ENCODE data around the gene WNT4.

WNT4 gene

DNA sequence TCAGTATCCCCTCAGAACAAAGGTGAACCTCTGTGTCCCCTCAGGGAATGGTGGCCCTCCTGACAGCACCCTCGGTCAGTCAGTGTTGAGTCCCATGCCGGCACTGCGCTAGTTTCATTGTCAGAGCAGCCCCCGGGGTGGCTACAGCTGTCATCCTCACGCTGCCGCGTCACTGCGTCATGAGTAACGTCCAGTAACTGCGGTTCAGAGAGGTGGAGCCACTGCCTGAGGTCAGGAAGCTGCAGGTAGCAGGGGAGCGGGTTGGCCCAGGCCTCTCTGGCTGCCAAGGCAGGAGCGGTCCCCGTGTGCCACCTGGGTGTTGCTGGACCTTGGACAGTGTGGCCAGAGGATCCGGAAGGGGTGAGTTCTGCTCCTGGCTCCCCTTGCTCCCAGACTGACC lies 20.2 kb upstream of the WNT4 start:
- no peak for DNase-seq

- no peak for DNase-seq
These were observed 17.0 kb upstream of the WNT4 start for GRCh38 chr1:22159891-22160290.

- DNase-seq: no peak
These were observed 15.8 kb upstream of the WNT4 start for GRCh38 chr1:22158654-22159053.

DNA sequence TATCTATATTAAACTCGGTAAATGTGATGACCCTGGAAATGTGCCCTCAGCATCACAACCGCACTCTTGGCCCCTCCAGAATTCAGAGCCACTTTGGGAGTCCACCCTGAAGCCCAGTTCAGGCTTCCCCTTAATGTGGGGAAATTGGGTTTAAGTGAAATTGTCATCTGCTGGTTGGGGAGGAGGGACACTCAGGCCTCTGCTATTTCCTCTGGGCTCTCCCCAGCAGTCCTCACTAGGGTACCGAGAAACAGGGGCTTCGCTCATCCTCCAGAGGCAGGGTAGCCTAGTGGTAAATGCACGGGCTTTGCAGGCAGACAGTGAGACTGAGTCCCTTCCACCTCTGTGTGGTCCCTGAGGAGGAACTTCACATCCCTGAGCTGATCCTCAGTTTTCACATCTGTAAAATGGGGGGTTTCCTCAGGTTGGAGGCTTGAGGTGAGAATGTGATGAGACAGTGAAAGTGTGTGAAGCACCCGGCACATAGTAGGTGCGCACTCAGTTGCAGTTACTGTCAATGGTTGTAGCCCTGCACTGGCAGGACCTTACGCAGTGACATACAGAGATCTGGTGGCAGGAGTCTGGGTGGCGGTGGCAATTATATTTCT lies 14.6 kb upstream of the WNT4 start:
- no peak for DNase-seq

- no peak for DNase-seq
These were observed 12.6 kb upstream of the WNT4 start for GRCh38 chr1:22155517-22155916.

GRCh38 chr1:22154626-22155025 lies 11.7 kb upstream of the WNT4 start:
- DNase-seq: no peak

DNA sequence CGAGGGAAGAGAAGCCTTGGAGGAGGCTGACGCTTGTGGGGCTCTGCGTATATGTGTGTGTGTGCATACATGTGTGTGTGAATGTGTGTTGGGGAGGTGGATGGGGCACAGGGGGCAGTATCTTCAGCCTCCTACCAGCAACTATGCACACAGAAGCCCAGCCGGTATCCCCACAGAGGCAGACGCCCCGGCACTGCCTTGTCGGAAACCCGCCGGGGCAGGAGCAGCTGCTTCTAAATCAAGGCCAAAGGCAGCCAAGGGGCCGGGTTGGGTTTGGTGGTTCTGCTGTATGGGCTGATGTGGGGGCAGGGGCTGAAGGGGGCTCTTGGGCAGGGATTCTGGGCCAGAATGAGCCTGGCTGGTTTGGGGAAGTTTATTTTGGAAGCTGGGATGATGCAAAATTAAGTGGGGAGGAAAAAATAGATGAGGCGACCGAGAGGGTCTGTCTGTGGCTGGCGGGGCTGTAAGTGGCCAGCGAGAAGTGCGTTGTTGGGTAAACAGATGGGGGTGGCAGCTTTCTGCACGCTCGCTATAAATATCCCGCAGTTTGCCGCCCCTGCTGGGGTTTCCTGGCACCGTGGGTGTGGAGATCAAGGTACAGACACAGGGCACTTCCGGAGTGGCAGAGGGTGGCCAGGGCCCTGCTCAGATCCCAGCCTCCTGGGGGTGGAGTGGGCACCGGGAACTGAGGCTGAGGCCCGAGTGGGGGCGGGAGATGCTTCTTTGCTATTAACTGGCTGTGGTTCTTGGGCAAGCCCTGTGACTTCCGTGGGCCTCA lies 11.0 kb upstream of the WNT4 start:
- DNase-seq: no peak

DNA sequence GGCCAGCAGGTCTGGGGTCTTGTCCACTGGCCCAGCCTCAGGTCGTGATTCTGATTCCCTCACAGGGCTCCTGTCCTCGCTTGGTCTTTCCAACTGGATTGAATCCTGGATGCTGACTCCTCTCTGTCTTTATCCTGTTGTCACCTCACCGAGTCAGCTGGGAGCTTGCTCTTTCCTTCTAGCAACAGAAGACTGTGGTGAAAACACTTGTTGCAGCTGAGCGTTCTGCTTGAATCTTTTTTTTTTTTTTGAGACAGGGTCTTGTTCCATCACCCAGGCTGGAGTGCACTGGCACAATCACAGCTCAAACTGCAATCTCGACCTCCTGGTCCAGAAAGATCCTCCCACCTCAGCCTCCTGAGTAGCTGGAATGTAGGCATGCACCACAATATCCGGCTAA lies 8.0 kb upstream of the WNT4 start:
- DNase-seq: no peak

GRCh38 chr1:22142315-22143064 lies 407 bp downstream of the WNT4 start:
- no peak for DNase-seq

- no peak for DNase-seq
These were observed 1.2 kb downstream of the WNT4 start for GRCh38 chr1:22141554-22142314.

GRCh38 chr1:22140694-22141093 lies 2.2 kb downstream of the WNT4 start:
- peak; percentile 61 for DNase-seq

DNA sequence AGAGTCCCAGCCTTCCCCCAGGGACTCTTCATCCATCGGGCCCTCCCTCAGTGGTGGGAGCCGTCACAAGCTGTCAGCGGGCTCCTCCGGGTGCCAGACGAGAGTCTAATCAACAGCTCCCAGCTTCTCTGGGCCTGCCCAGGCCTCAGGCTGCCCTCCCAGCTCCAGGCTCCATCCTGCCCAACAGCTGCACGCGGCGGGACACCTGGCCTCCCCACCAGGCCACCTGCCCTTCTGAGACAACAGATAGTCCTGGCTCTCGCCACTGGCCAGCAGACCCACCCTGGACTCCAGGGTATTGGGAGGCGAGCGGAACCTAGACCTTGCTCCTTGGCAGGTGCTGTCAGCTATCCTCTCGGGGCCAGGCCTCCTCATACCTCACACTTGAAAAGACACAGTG lies 3.1 kb downstream of the WNT4 start:
- DNase-seq: peak; percentile 50

- peak; percentile 74 for DNase-seq
These were observed 3.8 kb downstream of the WNT4 start for GRCh38 chr1:22139066-22139594.

DNA sequence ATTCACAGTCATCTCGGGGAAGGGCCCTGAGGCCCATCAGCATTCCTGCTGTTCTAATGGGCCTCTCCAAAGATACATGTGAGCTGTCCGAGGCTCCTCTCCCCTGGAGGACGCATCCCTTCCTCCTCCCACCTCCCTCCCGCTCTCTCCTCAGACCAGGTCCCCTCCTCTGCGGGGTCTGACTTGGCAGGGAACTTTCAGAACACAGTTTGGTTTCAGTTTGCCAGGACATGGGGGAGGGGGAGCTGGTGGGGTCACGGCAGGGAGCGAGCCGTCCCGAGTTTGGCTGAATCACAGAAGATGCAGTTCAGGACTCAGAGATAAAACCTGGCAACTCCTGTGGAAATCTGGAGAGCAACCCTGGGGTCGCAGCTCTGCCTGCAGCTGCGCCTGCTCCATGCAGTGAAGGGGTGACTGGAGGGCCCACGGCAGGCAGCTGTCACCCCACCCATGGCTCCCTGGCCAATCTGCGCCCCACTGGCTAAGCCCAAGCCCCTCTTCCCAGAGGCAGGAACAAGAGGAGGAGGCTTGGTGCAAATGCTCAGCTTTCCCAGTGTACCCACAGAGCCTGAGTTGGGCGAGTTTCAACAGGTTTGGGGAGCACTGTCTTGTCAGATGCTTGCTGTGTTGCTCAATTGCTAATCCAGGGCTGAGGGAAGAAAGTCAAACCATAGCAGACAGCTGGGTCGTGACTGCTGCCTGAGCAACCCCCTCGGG lies 5.7 kb downstream of the WNT4 start:
- DNase-seq: no peak

- no peak for DNase-seq
These were observed 9.0 kb downstream of the WNT4 start for GRCh38 chr1:22133931-22134324.

DNA sequence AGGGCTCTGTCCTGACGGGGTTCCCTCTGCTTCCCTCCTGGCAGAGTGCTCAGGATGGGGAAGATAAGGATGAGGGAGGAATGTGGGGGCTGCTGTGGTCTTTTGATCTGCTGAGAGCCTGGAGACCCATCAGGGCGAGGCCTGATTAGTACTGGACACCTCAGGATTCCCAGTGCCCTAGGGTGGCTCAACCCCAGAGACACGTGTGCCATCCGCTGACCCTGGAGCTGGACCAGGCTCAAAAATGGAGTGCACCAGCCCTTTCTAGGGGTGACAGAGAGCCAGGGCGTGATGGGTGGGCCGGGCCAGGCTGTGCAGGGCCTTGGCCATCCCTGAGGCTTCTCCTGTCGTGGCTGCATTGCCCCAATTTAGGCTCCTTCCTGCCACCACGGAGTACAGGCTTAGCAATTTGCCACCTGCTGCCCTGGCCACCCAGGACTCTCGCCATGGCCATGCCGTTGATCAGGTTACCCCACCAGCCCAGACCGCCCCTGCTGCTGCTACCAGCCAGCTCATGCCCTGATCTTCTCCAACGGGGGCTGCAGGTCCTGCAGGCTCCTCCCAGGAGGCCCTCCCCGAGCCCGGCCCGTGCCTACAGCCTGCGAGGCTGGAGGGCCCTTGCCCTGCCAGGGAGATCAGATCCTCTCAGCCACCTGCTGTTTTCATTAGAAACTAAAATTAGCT lies 9.5 kb downstream of the WNT4 start:
- DNase-seq: peak; percentile 29

DNA sequence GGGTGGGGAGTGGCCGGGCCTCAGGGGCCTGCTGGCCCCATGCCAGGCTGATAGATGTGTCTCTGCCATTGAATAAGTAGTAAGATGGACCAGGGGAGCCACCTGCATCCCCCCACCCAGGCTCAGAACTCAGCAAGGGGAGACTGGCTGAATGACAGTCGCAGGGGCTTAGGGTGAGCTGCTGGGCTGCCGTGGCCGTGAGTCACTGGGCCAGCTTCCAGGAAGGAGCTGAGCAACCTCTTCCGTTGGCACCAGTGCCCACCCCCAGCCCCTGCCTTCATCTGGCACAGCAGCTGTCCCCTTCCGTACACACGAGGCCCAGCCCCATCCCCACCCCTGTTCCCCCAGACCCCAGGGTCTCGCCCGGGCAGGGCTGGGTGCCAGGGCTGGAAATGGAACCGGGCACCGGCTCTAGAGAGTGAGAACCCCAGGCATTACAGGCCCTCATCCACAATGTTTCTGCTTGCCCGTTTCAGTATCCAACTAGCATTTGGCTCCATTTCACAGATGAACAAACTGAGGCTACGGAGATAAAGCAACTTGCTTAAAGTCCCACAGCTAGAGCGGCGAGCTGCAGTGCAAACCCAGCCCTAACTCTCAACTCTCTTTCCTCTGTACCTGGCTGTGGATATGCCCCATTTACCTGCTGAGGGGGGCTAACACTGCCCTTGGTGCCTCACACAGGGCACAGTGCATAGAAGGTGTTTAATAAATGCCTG lies 10.2 kb downstream of the WNT4 start:
- no peak for DNase-seq

DNA sequence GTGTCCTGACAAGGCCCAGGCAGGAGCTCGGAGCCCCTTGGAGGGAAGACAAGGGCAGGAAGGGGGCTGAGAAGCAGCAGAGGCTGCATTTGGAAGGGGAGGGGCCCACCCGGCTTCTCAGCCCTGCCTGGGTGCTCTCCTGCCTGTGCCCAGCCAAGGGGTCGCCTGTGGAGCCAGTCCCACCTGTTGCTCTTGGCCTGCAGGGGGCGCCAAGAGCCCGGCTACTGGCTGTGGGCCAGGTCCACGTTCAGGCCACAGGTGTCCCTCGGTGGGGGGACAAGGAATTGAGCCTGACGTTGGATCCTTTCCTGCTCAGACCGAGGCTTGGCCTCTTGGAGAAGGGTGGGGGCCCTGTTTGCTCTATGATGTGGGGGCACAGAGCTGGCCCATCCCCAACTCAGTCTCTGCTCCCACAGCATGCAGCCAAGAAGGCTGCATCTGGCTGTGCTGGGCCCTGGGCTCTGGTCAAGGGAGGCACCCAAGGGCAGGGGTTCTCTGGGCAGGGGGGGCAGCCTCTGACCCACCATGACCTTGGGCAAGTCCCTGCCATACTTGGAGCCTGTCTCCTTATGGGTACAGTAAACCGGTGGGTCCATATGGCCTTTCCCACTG lies 10.9 kb downstream of the WNT4 start:
- DNase-seq: no peak

- no peak for DNase-seq
These were observed 11.8 kb downstream of the WNT4 start for GRCh38 chr1:22131062-22131461.

DNA sequence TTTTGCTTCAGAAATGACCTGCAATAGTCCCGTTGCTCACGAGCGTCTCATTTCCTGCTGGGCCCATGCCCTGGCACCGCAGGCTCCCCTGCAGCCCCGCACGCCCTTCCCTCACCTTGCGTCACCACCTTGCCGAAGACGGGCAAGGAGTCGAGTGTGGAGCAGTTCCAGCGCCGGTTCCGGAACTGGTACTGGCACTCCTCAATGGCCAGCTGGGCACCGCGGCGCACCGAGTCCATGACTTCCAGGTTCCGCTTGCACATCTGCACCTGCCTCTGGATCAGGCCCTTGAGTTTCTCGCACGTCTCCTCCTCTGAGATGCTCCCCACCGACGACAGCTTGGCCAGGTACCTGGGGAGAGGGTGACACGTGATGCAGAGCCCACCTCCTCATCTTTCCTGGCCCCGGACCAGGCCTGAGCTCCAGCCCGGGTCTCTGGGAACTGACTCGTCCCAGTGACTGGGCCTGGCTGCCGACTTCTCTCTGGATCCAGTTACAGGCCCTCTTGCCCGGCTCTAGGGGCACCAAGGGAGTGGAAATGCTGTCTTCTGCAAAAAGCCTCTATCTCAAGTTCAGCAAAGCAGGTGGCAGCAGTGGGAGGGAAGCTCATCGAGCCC lies 13.3 kb downstream of the WNT4 start:
- DNase-seq: no peak
